Stomach (tissue), 4 donors: ENCODE measurements around the gene NUDT16L1.

Source experiments
- CTCF ChIP-seq, 7 experiments: fragments of 450-650 bp in 4 of 7; fragments of 200-600 bp in 3 of 7; sonication (generic) in 3 of 7; IDR thresholded peaks; one replicate each; pipeline ENCODE4 v1.5.1; 2016 to 2019; ENCODE audit warnings: antibody characterized with exemption in 7 of 7, control low read depth in 2 of 7, mild to moderate bottlenecking in 1 of 7
- EP300 ChIP-seq: sonication (generic); formaldehyde crosslinking; IDR thresholded peaks from one replicate; pipeline ENCODE4 v1.6.1; 2017; ENCODE audit warnings: antibody characterized with exemption
- POLR2A ChIP-seq, 4 donors: fragments of 450-650 bp; IDR thresholded peaks; one replicate each; pipeline ENCODE4 v1.6.1; 2016; ENCODE audit warnings: antibody characterized with exemption in 4 of 4, control low read depth in 2 of 4, mild to moderate bottlenecking in 1 of 4, moderate library complexity in 1 of 4
- POLR2AphosphoS5 ChIP-seq, 3 donors: sonication (generic); formaldehyde crosslinking; IDR thresholded peaks; one replicate each; pipeline ENCODE4 v1.6.1; 2016; ENCODE audit warnings: antibody characterized with exemption in 3 of 3

GRCh38 chr16:4661661-4662060 lies 31.7 kb upstream of the NUDT16L1 start:
- TF ChIP-seq CTCF (IDR thresholded peaks at IDR 0.05) (no peak), POLR2A (IDR thresholded peaks at IDR 0.05) (no peak), EP300 (no peak), POLR2AphosphoS5 (IDR thresholded peaks at IDR 0.05) (no peak)
